Trophoblast cell (in vitro differentiated cells and primary cell): ENCODE results near the gene SEC31B.

ENCODE experiments used
- DNase-seq, 2 donors: peaks; one replicate each; pipeline ENCODE4 v3.0.0-alpha.2; 2016
- H2AFZ ChIP-seq: 2 replicates; pipeline ENCODE4 v1.6.1; 2013; ENCODE audit warnings: low read length, moderate library complexity, mild to moderate bottlenecking; ENCODE audit not compliant: insufficient read depth, poor library complexity
- H2AK5ac ChIP-seq: 2 replicates; pipeline ENCODE4 v1.6.1; 2013; ENCODE audit warnings: mild to moderate bottlenecking, low read length
- H2BK120ac ChIP-seq: 2 replicates; pipeline ENCODE4 v1.6.1; 2013; ENCODE audit warnings: low read length, mild to moderate bottlenecking, moderate library complexity; ENCODE audit not compliant: insufficient read depth, poor library complexity
- H2BK12ac ChIP-seq: 2 replicates; pipeline ENCODE4 v1.6.1; 2013; ENCODE audit warnings: mild to moderate bottlenecking, low read length, moderate library complexity
- H2BK5ac ChIP-seq: 2 replicates; pipeline ENCODE4 v1.6.1; 2013; ENCODE audit warnings: low read length, low read depth, moderate library complexity, mild to moderate bottlenecking; ENCODE audit not compliant: poor library complexity
- H3K14ac ChIP-seq: 2 replicates; pipeline ENCODE4 v1.6.1; 2013; ENCODE audit warnings: mild to moderate bottlenecking, low read length
- H3K18ac ChIP-seq: 2 replicates; pipeline ENCODE4 v1.6.1; 2013; ENCODE audit warnings: mild to moderate bottlenecking, low read length
- H3K23ac ChIP-seq: 2 replicates; pipeline ENCODE4 v1.6.1; 2013; ENCODE audit warnings: low read length
- H3K27ac ChIP-seq: 2 replicates; pipeline ENCODE4 v1.5.1; 2013; ENCODE audit warnings: low read depth, mild to moderate bottlenecking, inconsistent platforms, low read length, moderate library complexity
- H3K27me3 ChIP-seq: 2 replicates; pipeline ENCODE4 v1.6.1; 2013; ENCODE audit warnings: inconsistent platforms, mild to moderate bottlenecking, low read length, moderate library complexity; ENCODE audit not compliant: insufficient read depth
- H3K36me3 ChIP-seq, 2 experiments: 1 replicate in 1 of 2; 2 replicates in 1 of 2; pipeline ENCODE4 v1.6.1; 2013; ENCODE audit warnings: low read length in 2 of 2, mild to moderate bottlenecking in 2 of 2, moderate library complexity in 1 of 2; ENCODE audit not compliant: insufficient read depth in 2 of 2, control insufficient read depth in 1 of 2
- H3K4ac ChIP-seq: 2 replicates; pipeline ENCODE4 v1.6.1; 2013; ENCODE audit warnings: low read depth, mild to moderate bottlenecking, low read length, moderate library complexity
- H3K4me1 ChIP-seq, 2 experiments: 1 replicate in 1 of 2; 2 replicates in 1 of 2; pipeline ENCODE4 v1.6.1; 2013; ENCODE audit warnings: low read length in 2 of 2, mild to moderate bottlenecking in 2 of 2, moderate library complexity in 1 of 2; ENCODE audit not compliant: insufficient read depth in 2 of 2, control insufficient read depth in 1 of 2
- H3K4me2 ChIP-seq: 2 replicates; pipeline ENCODE4 v1.6.1; 2013; ENCODE audit warnings: inconsistent platforms, mild to moderate bottlenecking, low read length, moderate library complexity
- H3K4me3 ChIP-seq: 2 replicates; pipeline ENCODE4 v1.5.1; 2013; ENCODE audit warnings: mild to moderate bottlenecking, low read depth, low read length, inconsistent platforms
- H3K79me1 ChIP-seq: one replicate; pipeline ENCODE4 v1.6.1; 2013; ENCODE audit warnings: low read length
- H3K79me2 ChIP-seq: 2 replicates; pipeline ENCODE4 v1.6.1; 2013; ENCODE audit warnings: low read length, mild to moderate bottlenecking; ENCODE audit not compliant: control insufficient read depth, insufficient read depth, poor library complexity
- H3K9ac ChIP-seq: 2 replicates; pipeline ENCODE4 v1.6.1; 2013; ENCODE audit warnings: mild to moderate bottlenecking, low read length
- H3K9me3 ChIP-seq: 2 replicates; pipeline ENCODE4 v1.6.1; 2013; ENCODE audit warnings: low read depth, mild to moderate bottlenecking, control low read depth, inconsistent platforms, low read length; ENCODE audit not compliant: insufficient read depth
- H4K12ac ChIP-seq: 2 replicates; pipeline ENCODE4 v1.6.1; 2013; ENCODE audit warnings: low read depth, mild to moderate bottlenecking, low read length, moderate library complexity
- H4K8ac ChIP-seq: 2 replicates; pipeline ENCODE4 v1.6.1; 2013; ENCODE audit warnings: low read depth, mild to moderate bottlenecking, low read length, moderate library complexity
- H4K91ac ChIP-seq: one replicate; pipeline ENCODE4 v1.6.1; 2013; ENCODE audit warnings: low read depth, mild to moderate bottlenecking, low read length, moderate library complexity
- WGBS: extraction: QIAGEN DNeasy Blood & Tissue Kit; methylation state at CpG from one replicate; pipeline ENCODE4 v1.1.7; 2013; ENCODE audit warnings: missing lambda C conversion rate; ENCODE audit not compliant: insufficient read length, insufficient coverage; ENCODE audit errors: extremely low coverage; 5-methylcytosine and 5-hydroxymethylcytosine counted together

Gene SEC31B

DNA sequence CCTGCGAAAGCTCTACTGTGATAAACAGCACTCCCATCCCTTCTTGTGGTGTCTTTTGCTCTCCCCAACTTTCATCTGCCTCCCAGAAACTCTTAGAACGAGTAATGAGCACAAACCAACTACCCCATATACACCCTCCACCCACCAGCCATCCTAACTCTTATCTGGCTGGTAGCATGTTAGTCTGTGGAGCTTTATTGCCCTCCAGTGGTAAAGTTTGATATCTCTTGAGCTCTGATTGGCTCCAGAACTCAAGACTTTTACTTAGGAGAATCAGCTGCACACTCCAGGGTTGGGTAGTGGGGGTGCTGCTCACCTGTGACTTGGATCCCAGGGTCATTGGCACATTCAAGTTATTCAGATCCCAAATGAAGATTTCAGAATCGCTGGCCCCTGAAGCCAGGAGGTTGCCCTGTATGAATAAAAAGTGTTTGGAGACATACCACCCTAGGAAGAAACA is 10.9 kb downstream of the SEC31B start:
- Histone ChIP-seq H3K27me3 (no peaks in the 10 kb centered on the region), H3K18ac (no peak overlapping the region), H3K4me2 (peak overlapping the region; percentile 55), H2BK120ac (peak overlapping the region; percentile 10), H2AFZ (no peak overlapping the region), H3K4me1 (peaks cover 24% of the 10 kb centered on the region in 2 experiments), H2BK12ac (peak overlapping the region; percentile 9), H2BK5ac (peak overlapping the region; percentile 5), H4K12ac (no peak overlapping the region), H3K79me1 (peaks cover 6% of the 10 kb centered on the region), H3K14ac (no peak overlapping the region), H3K9me3 (no peaks in the 10 kb centered on the region), H3K4me3 (no peak overlapping the region), H2AK5ac (no peak overlapping the region), H3K27ac (peak overlapping the region; percentile 82), H3K36me3 (peaks cover 0 to 6% of the 10 kb centered on the region in 2 experiments), H4K91ac (peak overlapping the region; percentile 34), H3K9ac (no peak overlapping the region), H4K8ac (no peak overlapping the region), H3K4ac (no peak overlapping the region), H3K23ac (no peak overlapping the region), H3K79me2 (no peaks in the 10 kb centered on the region)
- peak in 1 of 2 donors; percentile 83 for DNase-seq
- no CpG with 5 or more reads among the region's 3 CpGs for WGBS

DNA sequence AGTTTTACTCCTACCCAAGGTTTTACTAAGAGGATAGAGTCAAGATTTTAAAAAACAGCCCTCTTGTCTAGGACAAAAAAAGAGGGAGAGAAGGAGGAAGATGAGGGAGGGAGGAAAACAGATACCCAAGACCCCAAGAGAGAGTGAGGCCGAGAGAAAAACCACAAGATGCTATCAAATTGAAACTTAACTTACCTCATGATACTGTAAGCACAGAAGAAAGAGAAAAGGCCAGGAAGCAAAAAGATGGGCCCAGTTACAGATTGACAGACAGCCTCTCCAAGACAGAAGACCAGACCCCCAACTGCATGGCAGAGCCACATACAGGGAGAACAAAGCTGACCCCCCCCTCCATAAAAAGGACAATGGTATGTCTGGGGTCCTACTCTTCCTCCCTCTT is 11.4 kb downstream of the SEC31B start:
- Histone ChIP-seq H3K79me2 (no peaks in the 10 kb centered on the region), H3K4me2 (no peak overlapping the region), H3K4me1 (peaks cover 24% of the 10 kb centered on the region in 2 experiments), H4K12ac (no peak overlapping the region), H3K4me3 (no peak overlapping the region), H3K4ac (no peak overlapping the region), H4K8ac (no peak overlapping the region), H3K9ac (no peak overlapping the region), H2AFZ (no peak overlapping the region), H2AK5ac (no peak overlapping the region), H3K79me1 (peaks cover 6% of the 10 kb centered on the region), H3K23ac (no peak overlapping the region), H3K14ac (no peak overlapping the region), H3K36me3 (peaks cover 0 to 6% of the 10 kb centered on the region in 2 experiments), H3K27me3 (no peaks in the 10 kb centered on the region), H3K27ac (peak overlapping the region; percentile 82), H2BK120ac (peak overlapping the region; percentile 2), H2BK5ac (peak overlapping the region; percentile 5), H2BK12ac (peak overlapping the region; percentile 9), H3K18ac (no peak overlapping the region), H4K91ac (peak overlapping the region; percentile 5), H3K9me3 (no peaks in the 10 kb centered on the region)
- no CpG with 5 or more reads among the region's 1 CpG for WGBS
- no peak for DNase-seq

DNA sequence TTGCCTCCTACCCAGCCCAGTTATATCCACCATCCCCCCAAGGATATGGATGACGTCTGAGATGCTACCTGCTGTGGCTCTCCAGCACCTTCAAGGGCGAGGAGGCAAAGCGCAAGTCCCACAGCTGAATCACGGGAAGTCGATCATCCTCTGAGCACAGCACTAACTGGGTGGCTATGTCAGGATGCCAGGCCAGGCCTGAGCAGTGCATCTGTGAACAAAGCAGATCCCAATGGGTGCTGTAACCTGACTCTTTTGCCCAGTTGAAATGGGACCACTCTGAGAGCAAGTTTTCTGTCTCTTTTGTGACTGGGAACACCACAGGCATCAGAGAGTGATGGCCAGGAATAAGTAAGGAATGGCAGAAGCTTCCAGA is 12.3 kb downstream of the SEC31B start:
- H3K14ac ChIP-seq: peak overlapping the region; percentile 82
- peak overlapping the region; percentile 71 for H3K18ac ChIP-seq
- no peak for DNase-seq
- peak overlapping the region; percentile 11 for H3K4me2 ChIP-seq
- peak overlapping the region; percentile 84 for H4K91ac ChIP-seq
- H3K23ac ChIP-seq: no peak overlapping the region
- H3K79me2 ChIP-seq: no peaks in the 10 kb centered on the region
- H2BK5ac ChIP-seq: peak overlapping the region; percentile 76
- H3K4ac ChIP-seq: peak overlapping the region; percentile 19
- no CpG with 5 or more reads among the region's 5 CpGs for WGBS
- H3K36me3 ChIP-seq: peaks cover 0 to 6% of the 10 kb centered on the region in 2 experiments
- H3K4me3 ChIP-seq: no peak overlapping the region
- H2BK12ac ChIP-seq: peak overlapping the region; percentile 85
- peak overlapping the region; percentile 30 for H4K8ac ChIP-seq
- no peaks in the 10 kb centered on the region for H3K9me3 ChIP-seq
- H2AFZ ChIP-seq: no peak overlapping the region
- H3K27ac ChIP-seq: peak overlapping the region; percentile 90
- peak overlapping the region; percentile 18 for H2AK5ac ChIP-seq
- H3K27me3 ChIP-seq: no peaks in the 10 kb centered on the region
- H3K4me1 ChIP-seq: peaks cover 24% of the 10 kb centered on the region in 2 experiments
- peaks cover 6% of the 10 kb centered on the region for H3K79me1 ChIP-seq
- no peak overlapping the region for H3K9ac ChIP-seq
- peak overlapping the region; percentile 13 for H4K12ac ChIP-seq
- H2BK120ac ChIP-seq: peak overlapping the region; percentile 70

DNA sequence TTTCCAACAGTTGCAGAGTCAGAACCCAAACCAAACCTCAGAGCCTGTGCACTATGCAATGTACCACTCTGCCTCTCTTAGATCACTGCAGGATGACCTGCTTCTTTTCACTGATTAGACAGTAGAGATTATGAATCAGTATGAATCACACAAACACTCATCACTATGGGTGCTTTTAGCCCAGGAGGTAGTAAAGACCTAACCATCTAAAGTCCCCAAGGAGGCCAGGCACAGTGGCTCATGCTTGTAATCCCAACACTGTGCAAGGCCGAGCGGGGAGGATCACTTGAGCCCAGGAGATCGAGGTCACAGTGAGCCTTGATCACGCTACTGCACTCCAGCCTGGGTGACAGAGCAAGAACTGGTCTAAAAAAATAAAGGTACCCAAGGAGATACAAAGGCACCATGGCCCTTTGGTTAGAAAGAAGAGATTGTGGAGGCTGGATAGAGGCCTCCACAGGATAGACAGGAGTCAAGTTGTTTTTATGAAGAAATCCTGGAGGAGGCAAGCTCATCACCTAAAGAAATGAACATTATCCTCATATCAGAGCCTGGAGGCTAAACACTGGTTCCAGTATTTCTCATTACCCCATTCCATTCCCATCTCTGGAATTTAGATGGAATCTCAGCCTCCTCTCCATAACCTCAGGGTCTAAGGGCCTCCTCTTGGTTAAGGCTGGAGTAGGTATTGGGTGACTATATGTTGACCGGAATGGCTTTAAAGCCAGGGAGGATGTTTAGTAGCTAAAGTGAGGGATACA is 12.9 kb downstream of the SEC31B start:
- peak overlapping the region; percentile 18 for H2AK5ac ChIP-seq
- no CpG with 5 or more reads among the region's 5 CpGs for WGBS
- H3K9ac ChIP-seq: no peak overlapping the region
- no peak overlapping the region for H2AFZ ChIP-seq
- H3K23ac ChIP-seq: no peak overlapping the region
- no peak overlapping the region for H3K4me3 ChIP-seq
- H2BK12ac ChIP-seq: no peak overlapping the region
- H3K9me3 ChIP-seq: no peaks in the 10 kb centered on the region
- peak overlapping the region; percentile 82 for H3K14ac ChIP-seq
- H3K18ac ChIP-seq: peak overlapping the region; percentile 71
- peaks cover 0 to 6% of the 10 kb centered on the region in 2 experiments for H3K36me3 ChIP-seq
- H4K91ac ChIP-seq: peak overlapping the region; percentile 84
- H3K4me1 ChIP-seq: peaks cover 24% of the 10 kb centered on the region in 2 experiments
- peak overlapping the region; percentile 30 for H4K8ac ChIP-seq
- peaks cover 6% of the 10 kb centered on the region for H3K79me1 ChIP-seq
- no peaks in the 10 kb centered on the region for H3K79me2 ChIP-seq
- H4K12ac ChIP-seq: no peak overlapping the region
- H3K27me3 ChIP-seq: no peaks in the 10 kb centered on the region
- H2BK5ac ChIP-seq: peak overlapping the region; percentile 76
- peak; percentile 67 to 95 for DNase-seq
- H2BK120ac ChIP-seq: peak overlapping the region; percentile 70
- H3K27ac ChIP-seq: peak overlapping the region; percentile 90
- H3K4ac ChIP-seq: peak overlapping the region; percentile 19
- H3K4me2 ChIP-seq: peak overlapping the region; percentile 11
